GM23338 (cell line): ENCODE data around the gene CRYM. TPM values are rescaled to one million over a fixed set of nuclear protein-coding genes. Genes with fewer than 3 reads are reported as not detected.
A peak's percentile ranks its signal among the peaks of the same experiment; 100 is the strongest.

Source experiments
- ATAC-seq: fragments of 200-7000 bp; cut with Tn5 transposase; 3 replicates; pipeline ENCODE4 v1.9.1; 2020
- DNase-seq: peaks from one replicate; pipeline ENCODE4 v3.0.0-alpha.2; 2015; ENCODE audit warnings: low spot score
- H2AFZ ChIP-seq: fragments of 200-600 bp; sonication (generic); 2 replicates; pipeline ENCODE4 v1.8.0; 2016; ENCODE audit warnings: antibody characterized with exemption, mild to moderate bottlenecking, moderate library complexity
- H3F3A ChIP-seq: fragments of 200-600 bp; sonication (generic); replicated peaks from 2 replicates; pipeline ENCODE4 v1.8.0; 2017; ENCODE audit warnings: antibody characterized with exemption, mixed run types, low read depth
- H3K27ac ChIP-seq: fragments of 200-600 bp; sonication (generic); 2 replicates; pipeline ENCODE4 v1.6.1; 2016; ENCODE audit warnings: low read depth
- H3K27me3 ChIP-seq: fragments of 200-600 bp; sonication (generic); 2 replicates; pipeline ENCODE4 v1.8.0; 2016; ENCODE audit warnings: mild to moderate bottlenecking, mixed run types, moderate library complexity; ENCODE audit not compliant: insufficient read depth
- H3K36me3 ChIP-seq: fragments of 200-600 bp; sonication (generic); 2 replicates; pipeline ENCODE4 v1.8.0; 2016; ENCODE audit warnings: mild to moderate bottlenecking; ENCODE audit not compliant: insufficient read depth
- H3K4me1 ChIP-seq: fragments of 200-600 bp; sonication (generic); 2 replicates; pipeline ENCODE4 v1.8.0; 2016; ENCODE audit warnings: mild to moderate bottlenecking, moderate library complexity; ENCODE audit not compliant: insufficient read depth
- H3K4me2 ChIP-seq: fragments of 200-600 bp; sonication (generic); 2 replicates; pipeline ENCODE4 v1.7.1; 2017; ENCODE audit warnings: mixed run types
- H3K4me3 ChIP-seq: fragments of 200-600 bp; sonication (generic); 2 replicates; pipeline ENCODE4 v1.6.1; 2016; ENCODE audit warnings: mixed run types
- H3K79me2 ChIP-seq: fragments of 200-600 bp; sonication (generic); replicated peaks from 2 replicates; pipeline ENCODE4 v1.8.0; 2017; ENCODE audit warnings: mild to moderate bottlenecking; ENCODE audit not compliant: insufficient read depth
- H3K9me2 ChIP-seq: fragments of 200-600 bp; sonication (generic); 2 replicates; pipeline ENCODE4 v1.8.0; 2017; ENCODE audit not compliant: insufficient read depth
- H4K20me1 ChIP-seq: fragments of 200-600 bp; sonication (generic); replicated peaks from 2 replicates; pipeline ENCODE4 v1.8.0; 2017; ENCODE audit warnings: mild to moderate bottlenecking; ENCODE audit not compliant: insufficient read depth
- H3K27ac Mint-ChIP-seq: 2 replicates; pipeline ENCODE4 v1.8.0; 2020; ENCODE audit warnings: inconsistent platforms, mild to moderate bottlenecking, moderate library complexity, mixed read lengths
- H3K27me3 Mint-ChIP-seq: 3 replicates; pipeline ENCODE4 v1.8.0; 2022; ENCODE audit warnings: low read depth, mild to moderate bottlenecking, moderate library complexity, mixed read lengths, inconsistent platforms; ENCODE audit not compliant: insufficient read depth, poor library complexity
- H3K36me3 Mint-ChIP-seq: 3 replicates; pipeline ENCODE4 v1.8.0; 2021; ENCODE audit warnings: low read depth, mild to moderate bottlenecking, inconsistent platforms, moderate library complexity, mixed read lengths
- H3K4me1 Mint-ChIP-seq: 3 replicates; pipeline ENCODE4 v1.8.0; 2020; ENCODE audit warnings: mild to moderate bottlenecking, inconsistent platforms, mixed read lengths
- H3K4me3 Mint-ChIP-seq: 3 replicates; pipeline ENCODE4 v1.8.0; 2021; ENCODE audit warnings: moderate library complexity, mild to moderate bottlenecking, inconsistent platforms, mixed read lengths
- H3K9me3 Mint-ChIP-seq: 3 replicates; pipeline ENCODE4 v1.8.0; 2020; ENCODE audit warnings: moderate library complexity, mild to moderate bottlenecking, inconsistent platforms, mixed read lengths
- CREB1 ChIP-seq: fragments of 250-450 bp; sonication (Bioruptor Pico); IDR thresholded peaks from 2 replicates; pipeline ENCODE4 v1.5.0; 2020; ENCODE audit warnings: low read depth, mild to moderate bottlenecking, moderate library complexity
- EZH2 ChIP-seq: fragments of 200-600 bp; sonication (generic); IDR thresholded peaks from one replicate; pipeline ENCODE4 v1.8.0; 2017; ENCODE audit warnings: antibody characterized with exemption, mild to moderate bottlenecking, low read depth; ENCODE audit not compliant: unreplicated experiment
- EZH2phosphoT487 ChIP-seq: fragments of 200-600 bp; sonication (generic); IDR thresholded peaks from one replicate; pipeline ENCODE4 v1.8.1; 2018; ENCODE audit warnings: antibody characterized with exemption; ENCODE audit not compliant: unreplicated experiment
- JUNB ChIP-seq: IDR thresholded peaks from one replicate; pipeline ENCODE4 v1.6.1; 2016; ENCODE audit warnings: antibody characterized with exemption; ENCODE audit not compliant: unreplicated experiment
- NANOG ChIP-seq: IDR thresholded peaks from 2 replicates; pipeline ENCODE4 v1.6.1; 2016; ENCODE audit warnings: antibody characterized with exemption, borderline replicate concordance
- POLR2AphosphoS5 ChIP-seq: IDR thresholded peaks from 2 replicates; pipeline ENCODE4 v1.6.1; 2016; ENCODE audit warnings: antibody characterized with exemption, low read depth
- REST ChIP-seq: IDR thresholded peaks from one replicate; pipeline ENCODE4 v1.6.1; 2018; ENCODE audit warnings: antibody characterized with exemption; ENCODE audit not compliant: unreplicated experiment
- STAT1 ChIP-seq: IDR thresholded peaks from one replicate; pipeline ENCODE4 v1.6.1; 2016; ENCODE audit warnings: antibody characterized with exemption; ENCODE audit not compliant: unreplicated experiment
- ZNF114 ChIP-seq: fragments of 250-450 bp; sonication (Bioruptor Pico); IDR thresholded peaks from 2 replicates; pipeline ENCODE4 v1.5.0; 2020; ENCODE audit warnings: mild to moderate bottlenecking, moderate library complexity
- ZNF331 ChIP-seq: fragments of 250-450 bp; sonication (Bioruptor Pico); IDR thresholded peaks from 2 replicates; pipeline ENCODE4 v1.5.0; 2020; ENCODE audit warnings: low read depth, mild to moderate bottlenecking, moderate library complexity
- ZNF462 ChIP-seq: fragments of 250-450 bp; sonication (Bioruptor Pico); IDR thresholded peaks from 2 replicates; pipeline ENCODE4 v1.5.0; 2020; ENCODE audit warnings: mild to moderate bottlenecking, moderate library complexity
- polyA plus RNA-seq: library from polyadenylated mRNA; unstranded; fragments of >200 nt; fragmentation: Nextera tagmentation; extraction: Ambion mirVana; gene quantifications from 2 replicates; pipeline ENCODE4 v1.2.1, GENCODE V29; 2016
- total RNA-seq: library from RNA; depleted of rRNA; stranded (reverse); fragments of >200 nt; shearing (Covaris generic); gene quantifications from 2 replicates; pipeline ENCODE4 v1.2.3, GENCODE V29; 2014
- TF ChIP-seq, protein P1 (sequence below), 2 experiments: fragments of 200-600 bp in 1 of 2; sonication (generic) in 1 of 2; conservative IDR thresholded peaks; 2 replicates each; pipeline versions ENCODE4 v1.5.1 to v1.6.1; 2016 to 2017; ENCODE audit warnings: antibody characterized with exemption in 2 of 2, low read depth in 2 of 2, mild to moderate bottlenecking in 2 of 2, moderate library complexity in 1 of 2
- TF ChIP-seq, protein P2 (sequence below): IDR thresholded peaks from 2 replicates; pipeline ENCODE4 v1.6.1; 2016; ENCODE audit warnings: antibody characterized with exemption

CRYM gene
- total and polyA plus RNA-seq, 2 experiments from 2014 or later: 15.2 to 18.0 TPM

DNA sequence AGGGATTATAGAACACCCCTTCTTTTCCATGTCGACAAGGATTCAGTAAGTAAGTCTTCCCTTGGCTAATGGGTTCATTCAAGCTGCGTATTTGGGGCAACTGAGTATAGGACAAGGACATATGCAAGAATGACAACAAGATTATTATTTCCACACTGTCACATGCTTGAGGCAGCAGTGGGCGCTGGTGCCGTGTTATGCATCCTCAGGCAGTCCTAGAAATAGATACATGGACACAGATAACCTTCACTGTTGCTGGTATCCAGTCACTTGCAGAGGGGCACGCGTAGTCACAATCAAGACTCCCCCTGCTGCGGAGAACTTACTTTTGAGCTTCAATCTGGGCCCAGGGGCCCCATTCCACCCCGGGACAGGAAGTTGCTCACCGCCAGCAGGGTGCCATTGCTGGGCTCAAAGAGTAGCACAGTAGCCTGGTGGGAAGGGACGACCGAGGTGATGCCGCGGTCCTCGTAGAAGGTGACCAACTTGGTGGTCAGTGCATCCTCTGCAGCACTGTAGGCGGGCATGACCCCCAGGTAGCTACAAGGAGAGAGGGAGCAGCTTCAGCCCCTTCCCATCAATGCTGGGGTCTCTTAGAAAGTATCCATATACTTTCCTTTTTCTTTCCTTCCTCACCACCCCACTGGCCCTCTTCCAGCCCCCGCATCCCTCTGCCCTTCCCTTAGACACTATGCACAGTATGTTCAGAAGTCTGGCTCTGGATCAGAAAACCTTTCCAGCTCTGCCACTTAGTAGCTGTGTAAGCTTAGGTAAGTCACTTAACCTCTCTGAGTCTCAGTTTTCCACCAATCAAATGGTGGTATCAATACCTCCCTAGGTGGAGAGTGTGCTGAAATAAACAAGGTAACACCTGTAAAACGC lies 804 bp downstream of the CRYM start:
- Histone ChIP-seq H4K20me1 (no peaks in the 10 kb centered on the region; the same call in 1 of the 2 replicates), H3K9me2 (no peaks in the 10 kb centered on the region), H3K4me3 (peak overlapping the region; percentile 89), H3K27me3 (peaks cover 18% of the 10 kb centered on the region; the same call in 1 of the 2 replicates), H2AFZ (peak overlapping the region; percentile 100), H3K4me1 (peaks cover 17% of the 10 kb centered on the region; the same call in 1 of the 2 replicates), H3K79me2 (no peaks in the 10 kb centered on the region), H3F3A (no peaks in the 10 kb centered on the region), H3K27ac (no peak overlapping the region), H3K4me2 (peak overlapping the region; percentile 99), H3K36me3 (no peaks in the 10 kb centered on the region)
- no peak overlapping the region for H3K27ac Mint-ChIP-seq
- H3K36me3 Mint-ChIP-seq: no peaks in the 10 kb centered on the region
- H3K4me3 Mint-ChIP-seq: peak overlapping the region; percentile 75
- DNase-seq (no peak), ATAC-seq (no peak)
- H3K9me3 Mint-ChIP-seq: no peaks in the 10 kb centered on the region
- TF ChIP-seq REST: no peak
- no peak for TF ChIP-seq ZNF462
- no peak for TF ChIP-seq NANOG
- TF ChIP-seq, protein P1, sequence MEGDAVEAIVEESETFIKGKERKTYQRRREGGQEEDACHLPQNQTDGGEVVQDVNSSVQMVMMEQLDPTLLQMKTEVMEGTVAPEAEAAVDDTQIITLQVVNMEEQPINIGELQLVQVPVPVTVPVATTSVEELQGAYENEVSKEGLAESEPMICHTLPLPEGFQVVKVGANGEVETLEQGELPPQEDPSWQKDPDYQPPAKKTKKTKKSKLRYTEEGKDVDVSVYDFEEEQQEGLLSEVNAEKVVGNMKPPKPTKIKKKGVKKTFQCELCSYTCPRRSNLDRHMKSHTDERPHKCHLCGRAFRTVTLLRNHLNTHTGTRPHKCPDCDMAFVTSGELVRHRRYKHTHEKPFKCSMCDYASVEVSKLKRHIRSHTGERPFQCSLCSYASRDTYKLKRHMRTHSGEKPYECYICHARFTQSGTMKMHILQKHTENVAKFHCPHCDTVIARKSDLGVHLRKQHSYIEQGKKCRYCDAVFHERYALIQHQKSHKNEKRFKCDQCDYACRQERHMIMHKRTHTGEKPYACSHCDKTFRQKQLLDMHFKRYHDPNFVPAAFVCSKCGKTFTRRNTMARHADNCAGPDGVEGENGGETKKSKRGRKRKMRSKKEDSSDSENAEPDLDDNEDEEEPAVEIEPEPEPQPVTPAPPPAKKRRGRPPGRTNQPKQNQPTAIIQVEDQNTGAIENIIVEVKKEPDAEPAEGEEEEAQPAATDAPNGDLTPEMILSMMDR (conservative IDR thresholded peaks at IDR 0.05; ENCODE audit: low read depth in 2 of 2): no peak
- no peak for TF ChIP-seq EZH2
- no peak for TF ChIP-seq CREB1 (CRISPR knock-in tag)
- no peak for TF ChIP-seq ZNF331 (CRISPR knock-in tag)
- no peak for TF ChIP-seq STAT1
- no peak for TF ChIP-seq EZH2phosphoT487
- TF ChIP-seq JUNB: no peak
- TF ChIP-seq, protein P2, sequence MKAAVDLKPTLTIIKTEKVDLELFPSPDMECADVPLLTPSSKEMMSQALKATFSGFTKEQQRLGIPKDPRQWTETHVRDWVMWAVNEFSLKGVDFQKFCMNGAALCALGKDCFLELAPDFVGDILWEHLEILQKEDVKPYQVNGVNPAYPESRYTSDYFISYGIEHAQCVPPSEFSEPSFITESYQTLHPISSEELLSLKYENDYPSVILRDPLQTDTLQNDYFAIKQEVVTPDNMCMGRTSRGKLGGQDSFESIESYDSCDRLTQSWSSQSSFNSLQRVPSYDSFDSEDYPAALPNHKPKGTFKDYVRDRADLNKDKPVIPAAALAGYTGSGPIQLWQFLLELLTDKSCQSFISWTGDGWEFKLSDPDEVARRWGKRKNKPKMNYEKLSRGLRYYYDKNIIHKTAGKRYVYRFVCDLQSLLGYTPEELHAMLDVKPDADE: no peak
- TF ChIP-seq POLR2AphosphoS5: no peak
- TF ChIP-seq ZNF114 (CRISPR knock-in tag): no peak
- H3K27me3 Mint-ChIP-seq: peaks cover 9% of the 10 kb centered on the region
- H3K4me1 Mint-ChIP-seq: peaks cover 19% of the 10 kb centered on the region
